Measurements from ENCODE around the gene NPAS3. TPM values are rescaled to one million over a fixed set of nuclear protein-coding genes. Genes with fewer than 3 reads are reported as not detected.

Gene NPAS3
- total RNA-seq, 1 donor from 2014 or later, result not detected

- Mint-ChIP-seq H3K9me3 (no peaks in the 10 kb centered on the region), H3K27ac (peak overlapping the region; percentile 68), H3K27me3 (ENCODE audit: insufficient read depth, low read depth) (peaks cover 12% of the 10 kb centered on the region), H3K4me1 (peaks cover 30% of the 10 kb centered on the region), H3K4me3 (peak overlapping the region; percentile 96), H3K36me3 (no peaks in the 10 kb centered on the region)
- peak; percentile 16 for DNase-seq (ENCODE audit: low spot score)
- H3K9ac ChIP-seq, result no peak overlapping the region
- H3F3A ChIP-seq (ENCODE audit: low read depth), result peaks cover 38% of the 10 kb centered on the region
- H3K79me2 ChIP-seq (ENCODE audit: low read depth), result no peaks in the 10 kb centered on the region
- peaks cover 88% of the 10 kb centered on the region for H3K27me3 ChIP-seq
- peaks cover 26% of the 10 kb centered on the region for H4K20me1 ChIP-seq (ENCODE audit: low read depth)
- peaks cover 19% of the 10 kb centered on the region for H3K4me1 ChIP-seq
- peak overlapping the region; percentile 98 for H3K4me2 ChIP-seq
- H3K27ac ChIP-seq, result no peak overlapping the region
- H3K4me3 ChIP-seq, result peak overlapping the region; percentile 63
- H3K36me3 ChIP-seq, result no peaks in the 10 kb centered on the region
- no peak for TF ChIP-seq EZH2 (IDR thresholded peaks at IDR 0.05)
- TF ChIP-seq EZH2phosphoT487 (IDR thresholded peaks at IDR 0.05), result peak; percentile 63
- no peak for TF ChIP-seq CTCF (IDR thresholded peaks at IDR 0.05)
- peak overlapping the region; percentile 95 for H2AFZ ChIP-seq (replicated peaks)
- H3K9me3 ChIP-seq (ENCODE audit: low read depth), result no peaks in the 10 kb centered on the region
Observed at GRCh38 chr14:32932302-32932913, 6.3 kb upstream of the NPAS3 start.

- TF ChIP-seq EZH2phosphoT487 (IDR thresholded peaks at IDR 0.05) (no peak), EZH2 (IDR thresholded peaks at IDR 0.05) (peak; percentile 62), CTCF (IDR thresholded peaks at IDR 0.05) (no peak)
- Mint-ChIP-seq H3K4me1 (peaks cover 36% of the 10 kb centered on the region), H3K36me3 (no peaks in the 10 kb centered on the region), H3K27me3 (ENCODE audit: insufficient read depth, low read depth) (peaks cover 15% of the 10 kb centered on the region), H3K27ac (peak overlapping the region; percentile 96), H3K9me3 (no peaks in the 10 kb centered on the region), H3K4me3 (peak overlapping the region; percentile 96)
- H3F3A ChIP-seq (ENCODE audit: low read depth), result peaks cover 45% of the 10 kb centered on the region
- peaks cover 22% of the 10 kb centered on the region for H3K4me1 ChIP-seq
- H3K27ac ChIP-seq, result no peak overlapping the region
- H3K27me3 ChIP-seq, result peaks cover 88% of the 10 kb centered on the region
- H3K9ac ChIP-seq, result no peak overlapping the region
- peak overlapping the region; percentile 95 for H2AFZ ChIP-seq (replicated peaks)
- peaks cover 30% of the 10 kb centered on the region for H4K20me1 ChIP-seq (ENCODE audit: low read depth)
- H3K36me3 ChIP-seq, result no peaks in the 10 kb centered on the region
- no peaks in the 10 kb centered on the region for H3K79me2 ChIP-seq (ENCODE audit: low read depth)
- H3K4me3 ChIP-seq, result peak overlapping the region; percentile 63
- no peaks in the 10 kb centered on the region for H3K9me3 ChIP-seq (ENCODE audit: low read depth)
- H3K4me2 ChIP-seq, result peak overlapping the region; percentile 98
- peak; percentile 67 for DNase-seq (ENCODE audit: low spot score)
Observed at GRCh38 chr14:32932914-32933628, 5.6 kb upstream of the NPAS3 start.

- peaks cover 36% of the 10 kb centered on the region for H3K4me1 Mint-ChIP-seq
- peak overlapping the region; percentile 96 for H3K4me3 Mint-ChIP-seq
- peaks cover 23% of the 10 kb centered on the region for H3K4me1 ChIP-seq
- peaks cover 30% of the 10 kb centered on the region for H4K20me1 ChIP-seq (ENCODE audit: low read depth)
- H3K9me3 ChIP-seq (ENCODE audit: low read depth), result no peaks in the 10 kb centered on the region
- no peak overlapping the region for H3K9ac ChIP-seq
- peak overlapping the region; percentile 95 for H2AFZ ChIP-seq (replicated peaks)
- peak; percentile 58 for DNase-seq (ENCODE audit: low spot score)
- peaks cover 92% of the 10 kb centered on the region for H3K27me3 ChIP-seq
- no peaks in the 10 kb centered on the region for H3K9me3 Mint-ChIP-seq
- peaks cover 49% of the 10 kb centered on the region for H3F3A ChIP-seq (ENCODE audit: low read depth)
- H3K4me3 ChIP-seq, result peak overlapping the region; percentile 63
- H3K27me3 Mint-ChIP-seq (ENCODE audit: insufficient read depth, low read depth), result peaks cover 17% of the 10 kb centered on the region
- H3K36me3 Mint-ChIP-seq, result no peaks in the 10 kb centered on the region
- H3K27ac Mint-ChIP-seq, result peak overlapping the region; percentile 96
- peak overlapping the region; percentile 98 for H3K4me2 ChIP-seq
- no peaks in the 10 kb centered on the region for H3K36me3 ChIP-seq
- no peak overlapping the region for H3K27ac ChIP-seq
- peak; percentile 34 for TF ChIP-seq CTCF (IDR thresholded peaks at IDR 0.05)
- no peak for TF ChIP-seq EZH2 (IDR thresholded peaks at IDR 0.05)
- no peak for TF ChIP-seq EZH2phosphoT487 (IDR thresholded peaks at IDR 0.05)
- no peaks in the 10 kb centered on the region for H3K79me2 ChIP-seq (ENCODE audit: low read depth)
Observed at GRCh38 chr14:32933629-32934072, 5.0 kb upstream of the NPAS3 start.
